Retinal pigment epithelial cell (primary cell): ENCODE results near the gene OST4.

ENCODE experiments used
- DNase-seq: peaks from one replicate; pipeline ENCODE4 v3.0.0-alpha.2; 2010; ENCODE audit warnings: low read depth
- H3K4me3 ChIP-seq: 2 replicates; pipeline ENCODE4 v1.5.1; 2011; ENCODE audit warnings: mild to moderate bottlenecking, low read length, control low read depth, moderate library complexity
- TF ChIP-seq, protein P1 (sequence below): conservative IDR thresholded peaks from 2 replicates; pipeline ENCODE4 v1.5.1; 2011; ENCODE audit warnings: low read depth, low read length, control low read depth, inconsistent platforms

OST4 gene

GRCh38 chr2:27069436-27069835 is 2.0 kb downstream of the OST4 start:
- no peak for DNase-seq
- TF ChIP-seq, protein P1, sequence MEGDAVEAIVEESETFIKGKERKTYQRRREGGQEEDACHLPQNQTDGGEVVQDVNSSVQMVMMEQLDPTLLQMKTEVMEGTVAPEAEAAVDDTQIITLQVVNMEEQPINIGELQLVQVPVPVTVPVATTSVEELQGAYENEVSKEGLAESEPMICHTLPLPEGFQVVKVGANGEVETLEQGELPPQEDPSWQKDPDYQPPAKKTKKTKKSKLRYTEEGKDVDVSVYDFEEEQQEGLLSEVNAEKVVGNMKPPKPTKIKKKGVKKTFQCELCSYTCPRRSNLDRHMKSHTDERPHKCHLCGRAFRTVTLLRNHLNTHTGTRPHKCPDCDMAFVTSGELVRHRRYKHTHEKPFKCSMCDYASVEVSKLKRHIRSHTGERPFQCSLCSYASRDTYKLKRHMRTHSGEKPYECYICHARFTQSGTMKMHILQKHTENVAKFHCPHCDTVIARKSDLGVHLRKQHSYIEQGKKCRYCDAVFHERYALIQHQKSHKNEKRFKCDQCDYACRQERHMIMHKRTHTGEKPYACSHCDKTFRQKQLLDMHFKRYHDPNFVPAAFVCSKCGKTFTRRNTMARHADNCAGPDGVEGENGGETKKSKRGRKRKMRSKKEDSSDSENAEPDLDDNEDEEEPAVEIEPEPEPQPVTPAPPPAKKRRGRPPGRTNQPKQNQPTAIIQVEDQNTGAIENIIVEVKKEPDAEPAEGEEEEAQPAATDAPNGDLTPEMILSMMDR, result no peak
- H3K4me3 ChIP-seq, result no peak overlapping the region

GRCh38 chr2:27067385-27067784 is 4.1 kb downstream of the OST4 start:
- TF ChIP-seq, protein P1, result no peak
- DNase-seq, result no peak
- H3K4me3 ChIP-seq, result no peak overlapping the region

DNA sequence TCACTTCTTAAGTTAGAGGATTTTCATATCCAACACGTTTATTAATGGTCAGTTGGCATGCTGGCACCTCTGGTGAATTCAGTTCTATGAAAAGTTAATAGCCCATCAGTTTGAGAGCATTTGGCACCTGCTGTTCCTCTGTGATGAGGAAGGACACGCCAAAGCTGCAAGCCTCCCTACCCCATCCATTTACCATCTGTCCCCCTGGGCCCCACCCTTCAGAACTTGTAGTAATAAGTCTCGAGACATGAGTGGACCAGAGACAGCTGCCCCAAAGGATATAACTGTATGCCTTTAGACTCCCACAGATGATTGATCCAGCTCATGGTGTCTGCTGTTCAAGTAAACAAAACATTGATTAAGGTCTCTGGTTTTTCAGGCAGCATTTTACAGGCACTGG is 6.3 kb downstream of the OST4 start:
- TF ChIP-seq, protein P1, result no peak
- no peak for DNase-seq
- H3K4me3 ChIP-seq, result no peak overlapping the region

DNA sequence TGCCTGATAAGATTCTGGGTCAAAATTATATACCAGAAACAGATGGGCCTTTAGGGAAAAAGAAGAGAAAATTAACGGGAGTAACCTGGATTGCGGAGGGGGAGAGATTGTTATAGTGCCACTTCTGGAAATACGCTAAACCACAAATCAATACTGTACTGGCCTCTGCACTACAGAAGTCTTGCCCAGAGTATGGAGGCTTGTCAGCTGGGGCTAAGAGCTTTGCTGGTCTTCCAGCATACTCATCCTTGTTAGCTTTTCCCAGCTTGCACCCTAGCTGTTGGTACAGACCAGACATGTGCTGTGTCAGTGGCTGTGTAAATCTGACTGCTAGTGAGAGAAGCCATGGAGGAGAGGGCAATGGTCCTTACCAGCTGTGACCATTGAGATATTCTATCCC is 11.1 kb downstream of the OST4 start:
- TF ChIP-seq, protein P1, result no peak
- no peak overlapping the region for H3K4me3 ChIP-seq
- no peak for DNase-seq

- DNase-seq, result no peak
These were observed 12.2 kb downstream of the OST4 start for GRCh38 chr2:27059141-27059820.

DNA sequence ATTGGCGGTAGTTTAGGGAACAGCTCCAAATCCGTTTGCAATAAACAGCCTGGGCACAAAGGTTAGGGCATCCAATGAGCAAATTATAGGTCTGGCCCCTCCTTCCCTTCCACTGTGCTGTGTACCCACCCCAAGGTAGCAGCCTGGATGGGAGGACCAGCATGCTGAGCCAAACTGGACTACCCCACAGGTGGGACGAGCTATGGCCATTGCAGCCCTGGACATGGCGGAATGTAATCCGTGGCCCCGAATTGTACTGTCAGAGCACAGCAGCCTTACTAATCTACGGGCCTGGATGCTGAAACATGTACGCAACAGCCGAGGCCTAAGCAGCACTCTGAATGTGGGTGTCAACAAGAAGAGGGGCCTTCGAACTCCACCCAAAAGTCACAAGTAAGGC is 13.2 kb downstream of the OST4 start:
- H3K4me3 ChIP-seq, result no peak overlapping the region
- DNase-seq, result no peak
- TF ChIP-seq, protein P1, result no peak

More at GRCh38 chr2:27059141-27059820, 12.2 kb downstream of the OST4 start:
- H3K4me3 ChIP-seq, result no peak overlapping the region
- TF ChIP-seq, protein P1, result no peak

GRCh38 chr2:27057184-27057583 is 14.3 kb downstream of the OST4 start:
- TF ChIP-seq, protein P1, result no peak
- no peak for DNase-seq
- no peak overlapping the region for H3K4me3 ChIP-seq
